MM.1S (cell line): ENCODE data around the gene FOXD1.

Experiments used
- DNase-seq: peaks from one replicate; pipeline ENCODE4 v3.0.0-alpha.2; 2015
- H2AFZ ChIP-seq: fragments of 300-600 bp; sonication (generic); 2 replicates; pipeline ENCODE4 v1.6.0; 2016; ENCODE audit warnings: antibody characterized with exemption, low read length
- H3F3A ChIP-seq: fragments of 300-600 bp; sonication (generic); 2 replicates; pipeline ENCODE4 v1.6.1; 2016; ENCODE audit warnings: mild to moderate bottlenecking, antibody characterized with exemption, low read length, moderate library complexity, mixed read lengths; ENCODE audit not compliant: insufficient read depth
- H3K27ac ChIP-seq: fragments of 300-600 bp; sonication (generic); 2 replicates; pipeline ENCODE4 v1.5.1; 2016; ENCODE audit warnings: mild to moderate bottlenecking, low read length
- H3K27me3 ChIP-seq: fragments of 300-600 bp; sonication (generic); replicated peaks from 2 replicates; pipeline ENCODE4 v1.6.0; 2016; ENCODE audit warnings: low read length; ENCODE audit not compliant: insufficient read depth
- H3K36me3 ChIP-seq: fragments of 300-600 bp; sonication (generic); replicated peaks from 2 replicates; pipeline ENCODE4 v1.6.1; 2016; ENCODE audit warnings: mild to moderate bottlenecking, low read length, mixed read lengths; ENCODE audit not compliant: insufficient read depth
- H3K4me1 ChIP-seq: fragments of 300-600 bp; sonication (generic); 2 replicates; pipeline ENCODE4 v1.6.1; 2016; ENCODE audit warnings: low read length, mixed read lengths
- H3K4me2 ChIP-seq: fragments of 300-600 bp; sonication (generic); 2 replicates; pipeline ENCODE4 v1.6.0; 2016; ENCODE audit warnings: low read depth, low read length
- H3K4me3 ChIP-seq: fragments of 300-600 bp; sonication (generic); 2 replicates; pipeline ENCODE4 v1.5.1; 2016; ENCODE audit warnings: low read length, mixed read lengths
- H3K79me2 ChIP-seq: fragments of 300-600 bp; sonication (generic); 2 replicates; pipeline ENCODE4 v1.6.1; 2016; ENCODE audit warnings: mixed run types, low read length, mixed read lengths
- H3K9ac ChIP-seq: fragments of 300-600 bp; sonication (generic); 2 replicates; pipeline ENCODE4 v1.6.1; 2016; ENCODE audit warnings: low read length, mixed read lengths
- H3K9me2 ChIP-seq: fragments of 300-600 bp; sonication (generic); replicated peaks from 2 replicates; pipeline ENCODE4 v1.6.1; 2016; ENCODE audit warnings: mild to moderate bottlenecking, low read length, mixed read lengths; ENCODE audit not compliant: insufficient read depth
- H3K9me3 ChIP-seq: fragments of 300-600 bp; sonication (generic); replicated peaks from 2 replicates; pipeline ENCODE4 v1.6.1; 2016; ENCODE audit warnings: mild to moderate bottlenecking, low read length, mixed read lengths; ENCODE audit not compliant: insufficient read depth
- H4K20me1 ChIP-seq: fragments of 300-600 bp; sonication (generic); 2 replicates; pipeline ENCODE4 v1.6.1; 2016; ENCODE audit warnings: mild to moderate bottlenecking, low read length, moderate library complexity, mixed read lengths; ENCODE audit not compliant: insufficient read depth
- EZH2 ChIP-seq: fragments of 300-600 bp; sonication (generic); optimal IDR thresholded peaks from 2 replicates; pipeline ENCODE3; 2017; ENCODE audit warnings: low read depth, mild to moderate bottlenecking, antibody characterized with exemption, low read length, mixed read lengths
- EZH2phosphoT487 ChIP-seq: fragments of 300-600 bp; sonication (generic); IDR thresholded peaks from 2 replicates; pipeline ENCODE4 v1.6.1; 2018; ENCODE audit warnings: antibody characterized with exemption, low read length
- TF ChIP-seq, protein P1 (sequence below): fragments of 300-600 bp; sonication (generic); IDR thresholded peaks from 2 replicates; pipeline ENCODE4 v1.5.1; 2016; ENCODE audit warnings: antibody characterized with exemption, low read length, mixed read lengths

The FOXD1 gene

DNA sequence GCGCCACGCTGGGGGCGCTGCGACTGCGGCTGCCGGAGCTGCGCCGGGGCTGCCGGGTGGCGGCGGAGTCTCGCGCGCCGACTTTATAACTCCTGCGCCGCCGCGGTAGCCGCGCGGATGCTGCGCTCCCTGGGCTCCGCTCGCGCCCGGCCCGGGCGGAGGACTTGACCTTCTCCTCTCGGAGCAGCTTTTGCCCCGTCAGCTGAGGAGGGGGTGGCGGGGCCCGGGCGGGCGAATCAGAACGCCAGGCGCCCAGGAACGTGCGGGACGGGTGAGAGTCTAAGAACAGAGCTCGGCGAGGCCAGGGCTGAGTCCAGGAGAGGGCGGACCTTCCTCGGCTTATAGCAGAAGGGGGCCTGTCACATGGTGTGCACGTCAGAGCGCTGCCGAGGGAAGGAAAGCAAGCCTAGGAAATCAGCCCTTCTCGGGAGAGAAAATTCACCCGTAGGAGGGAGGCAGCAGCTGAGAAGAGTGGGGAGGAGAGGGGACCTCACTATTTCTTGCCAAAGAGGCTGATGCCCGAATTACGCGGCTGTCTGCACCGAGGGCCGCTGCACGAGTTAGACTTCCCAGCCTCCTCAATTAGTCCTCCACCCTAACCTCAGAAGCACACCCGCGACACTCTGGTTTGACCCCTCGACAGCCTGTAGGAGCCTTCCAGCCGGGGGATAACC, at the start of gene FOXD1:
Gene FOXD1 (minus strand): TSS at position 315 of the 674 bp plus-strand sequence. CDS start 415 bp downstream, outside the sequence.
- Histone ChIP-seq H4K20me1 (no peaks in the 10 kb centered on the region), H3K36me3 (no peaks in the 10 kb centered on the region), H3K79me2 (peaks cover 8% of the 10 kb centered on the region; the same call in 1 of the 2 replicates), H2AFZ (peak within 1 kb of the TSS; percentile 72), H3K4me3 (peak within 1 kb of the TSS; percentile 66), H3K4me1 (0 out of 2 replicates have a peak, but pooled peaks cover 3% of the 10 kb centered on the region), H3K27ac (peak within 1 kb of the TSS; percentile 65; the same call in 1 of the 2 replicates), H3K9me2 (no peaks in the 10 kb centered on the region), H3K27me3 (peaks cover 57% of the 10 kb centered on the region), H3K4me2 (peak within 1 kb of the TSS; percentile 90), H3K9me3 (no peaks in the 10 kb centered on the region), H3K9ac (peak within 1 kb of the TSS; percentile 64), H3F3A (peaks cover 8% of the 10 kb centered on the region; the same call in 1 of the 2 replicates)
- peak; percentile 80 for DNase-seq
- TF ChIP-seq EZH2phosphoT487: no peak
- TF ChIP-seq EZH2: no peak
- TF ChIP-seq, protein P1, sequence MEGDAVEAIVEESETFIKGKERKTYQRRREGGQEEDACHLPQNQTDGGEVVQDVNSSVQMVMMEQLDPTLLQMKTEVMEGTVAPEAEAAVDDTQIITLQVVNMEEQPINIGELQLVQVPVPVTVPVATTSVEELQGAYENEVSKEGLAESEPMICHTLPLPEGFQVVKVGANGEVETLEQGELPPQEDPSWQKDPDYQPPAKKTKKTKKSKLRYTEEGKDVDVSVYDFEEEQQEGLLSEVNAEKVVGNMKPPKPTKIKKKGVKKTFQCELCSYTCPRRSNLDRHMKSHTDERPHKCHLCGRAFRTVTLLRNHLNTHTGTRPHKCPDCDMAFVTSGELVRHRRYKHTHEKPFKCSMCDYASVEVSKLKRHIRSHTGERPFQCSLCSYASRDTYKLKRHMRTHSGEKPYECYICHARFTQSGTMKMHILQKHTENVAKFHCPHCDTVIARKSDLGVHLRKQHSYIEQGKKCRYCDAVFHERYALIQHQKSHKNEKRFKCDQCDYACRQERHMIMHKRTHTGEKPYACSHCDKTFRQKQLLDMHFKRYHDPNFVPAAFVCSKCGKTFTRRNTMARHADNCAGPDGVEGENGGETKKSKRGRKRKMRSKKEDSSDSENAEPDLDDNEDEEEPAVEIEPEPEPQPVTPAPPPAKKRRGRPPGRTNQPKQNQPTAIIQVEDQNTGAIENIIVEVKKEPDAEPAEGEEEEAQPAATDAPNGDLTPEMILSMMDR: no peak

DNA sequence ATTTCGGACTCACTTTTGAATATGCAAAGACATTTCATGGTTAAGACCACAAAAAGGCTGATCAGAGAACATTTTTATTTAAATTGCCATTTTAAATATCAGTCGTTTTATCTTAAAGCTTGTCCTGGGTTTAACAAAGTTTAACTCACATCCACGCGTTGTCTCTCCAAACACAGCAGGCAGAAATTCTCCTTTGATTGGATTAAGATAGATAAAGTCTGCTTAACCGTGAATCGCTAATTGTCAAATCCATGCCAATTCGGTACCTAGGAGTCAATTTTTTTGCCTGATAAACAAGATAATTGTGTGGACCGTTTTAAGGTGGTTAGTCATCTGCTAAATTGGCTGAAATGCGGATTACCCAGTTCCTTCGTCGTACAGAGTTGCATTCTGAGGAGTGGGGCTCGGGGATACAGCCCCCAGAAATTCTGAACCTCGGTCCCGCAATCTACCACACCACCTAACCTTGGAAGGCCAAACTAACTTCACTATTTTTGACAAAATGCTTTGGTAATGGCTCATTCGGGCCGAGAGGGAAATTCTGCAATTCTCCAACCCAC, 49.0 kb upstream of the FOXD1 start:
- no peak for DNase-seq
- H3F3A ChIP-seq: no peaks in the 10 kb centered on the region; the same call in 1 of the 2 replicates
- H3K27me3 ChIP-seq: no peaks in the 10 kb centered on the region
- peaks cover 19% of the 10 kb centered on the region for H4K20me1 ChIP-seq
- H3K4me2 ChIP-seq: peak overlapping the region; percentile 83
- peak overlapping the region; percentile 91 for H2AFZ ChIP-seq
- TF ChIP-seq, protein P1: no peak
- TF ChIP-seq EZH2phosphoT487: no peak
- no peak for TF ChIP-seq EZH2
- H3K4me1 ChIP-seq: peaks cover 17% of the 10 kb centered on the region
- peak overlapping the region; percentile 74 for H3K27ac ChIP-seq
- H3K36me3 ChIP-seq: peaks cover 11% of the 10 kb centered on the region; the same call in 1 of the 2 replicates
- H3K79me2 ChIP-seq: peaks cover 46% of the 10 kb centered on the region
- H3K9me2 ChIP-seq: no peaks in the 10 kb centered on the region
- peak overlapping the region; percentile 97 for H3K4me3 ChIP-seq
- no peaks in the 10 kb centered on the region for H3K9me3 ChIP-seq
- peak overlapping the region; percentile 98 for H3K9ac ChIP-seq

DNA sequence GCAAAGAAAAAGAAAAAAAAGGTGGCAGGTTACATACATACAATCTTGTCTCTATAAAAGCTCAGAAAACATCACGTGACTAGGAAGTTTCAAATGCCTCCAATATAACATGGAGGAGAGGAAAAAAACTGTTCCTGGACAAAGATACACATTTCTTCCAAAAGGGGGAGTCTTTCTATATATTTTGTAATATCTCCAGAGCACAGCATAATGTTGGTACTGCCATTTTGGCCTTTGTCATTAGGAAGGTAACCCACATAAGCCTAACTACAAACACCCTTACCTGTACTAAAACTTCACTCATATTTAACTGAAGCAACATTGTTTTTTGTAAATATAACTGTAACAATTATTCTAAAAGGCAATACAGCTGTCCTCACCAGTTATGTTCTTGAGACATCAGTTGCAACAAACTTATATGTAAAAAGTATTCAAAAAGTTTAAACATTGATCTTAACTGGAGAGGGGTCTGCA, 48.4 kb upstream of the FOXD1 start:
- Histone ChIP-seq H3K9me3 (no peaks in the 10 kb centered on the region), H3K4me3 (peak overlapping the region; percentile 97), H3K9me2 (no peaks in the 10 kb centered on the region), H3K4me1 (peaks cover 17% of the 10 kb centered on the region), H2AFZ (peak overlapping the region; percentile 91), H3K4me2 (peak overlapping the region; percentile 83), H3K9ac (peak overlapping the region; percentile 98; the same call in 1 of the 2 replicates), H3K79me2 (peaks cover 41% of the 10 kb centered on the region), H3K27ac (peak overlapping the region; percentile 74; the same call in 1 of the 2 replicates), H4K20me1 (peaks cover 19% of the 10 kb centered on the region), H3K36me3 (peaks cover 11% of the 10 kb centered on the region; the same call in 1 of the 2 replicates), H3F3A (no peaks in the 10 kb centered on the region; the same call in 1 of the 2 replicates), H3K27me3 (no peaks in the 10 kb centered on the region)
- DNase-seq: peak; percentile 66
- TF ChIP-seq EZH2 (no peak), EZH2phosphoT487 (no peak)
- TF ChIP-seq, protein P1: peak; percentile 39
